Measurements from ENCODE around the gene ELMO3.

- TF ChIP-seq, protein P1, sequence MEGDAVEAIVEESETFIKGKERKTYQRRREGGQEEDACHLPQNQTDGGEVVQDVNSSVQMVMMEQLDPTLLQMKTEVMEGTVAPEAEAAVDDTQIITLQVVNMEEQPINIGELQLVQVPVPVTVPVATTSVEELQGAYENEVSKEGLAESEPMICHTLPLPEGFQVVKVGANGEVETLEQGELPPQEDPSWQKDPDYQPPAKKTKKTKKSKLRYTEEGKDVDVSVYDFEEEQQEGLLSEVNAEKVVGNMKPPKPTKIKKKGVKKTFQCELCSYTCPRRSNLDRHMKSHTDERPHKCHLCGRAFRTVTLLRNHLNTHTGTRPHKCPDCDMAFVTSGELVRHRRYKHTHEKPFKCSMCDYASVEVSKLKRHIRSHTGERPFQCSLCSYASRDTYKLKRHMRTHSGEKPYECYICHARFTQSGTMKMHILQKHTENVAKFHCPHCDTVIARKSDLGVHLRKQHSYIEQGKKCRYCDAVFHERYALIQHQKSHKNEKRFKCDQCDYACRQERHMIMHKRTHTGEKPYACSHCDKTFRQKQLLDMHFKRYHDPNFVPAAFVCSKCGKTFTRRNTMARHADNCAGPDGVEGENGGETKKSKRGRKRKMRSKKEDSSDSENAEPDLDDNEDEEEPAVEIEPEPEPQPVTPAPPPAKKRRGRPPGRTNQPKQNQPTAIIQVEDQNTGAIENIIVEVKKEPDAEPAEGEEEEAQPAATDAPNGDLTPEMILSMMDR (IDR thresholded peaks at IDR 0.05): no peak
- TF ChIP-seq POLR2A (IDR thresholded peaks at IDR 0.05): no peak
Observed at GRCh38 chr16:67188798-67189197, 10.1 kb upstream of the ELMO3 start.
